Measurements from ENCODE around the gene GPRC5C. TPM values are rescaled to one million over a fixed set of nuclear protein-coding genes. Genes with fewer than 3 reads are reported as not detected.

The GPRC5C gene
- polyA plus RNA-seq, 1 donor from 2014 or later, result 12.8 TPM

- Histone ChIP-seq H3K4me3 (ENCODE audit: low read length) (no peak overlapping the region), H2AFZ (ENCODE audit: low read depth, low read length) (no peak overlapping the region), H3K9me2 (ENCODE audit: insufficient read depth, low read length) (no peaks in the 10 kb centered on the region), H4K20me1 (ENCODE audit: insufficient read depth) (no peaks in the 10 kb centered on the region), H3K79me2 (replicated peaks; ENCODE audit: insufficient read depth, low read length) (no peaks in the 10 kb centered on the region), H3K9me3 (ENCODE audit: low read length) (no peaks in the 10 kb centered on the region), H3K9ac (ENCODE audit: low read length) (no peak overlapping the region), H3F3A (ENCODE audit: insufficient read depth, low read length, poor library complexity, severe bottlenecking) (no peaks in the 10 kb centered on the region), H3K36me3 (ENCODE audit: insufficient read depth, low read length) (no peaks in the 10 kb centered on the region), H3K4me2 (ENCODE audit: low read length) (no peak overlapping the region), H3K27ac (ENCODE audit: low read length) (no peak overlapping the region), H3K27me3 (ENCODE audit: insufficient read depth, low read depth, low read length) (peaks cover 5% of the 10 kb centered on the region)
- TF ChIP-seq TAF1 (IDR thresholded peaks at IDR 0.05; ENCODE audit: low read depth) (no peak), SMC3 (conservative IDR thresholded peaks at IDR 0.05; ENCODE audit: poor library complexity) (no peak), EZH2 (IDR thresholded peaks at IDR 0.05; ENCODE audit: borderline replicate concordance, insufficient read depth, low read length, poor library complexity, severe bottlenecking) (no peak), MXI1 (conservative IDR thresholded peaks at IDR 0.05; ENCODE audit: poor library complexity, severe bottlenecking) (no peak), POLR2AphosphoS5 (IDR thresholded peaks at IDR 0.05) (no peak), EP300 (conservative IDR thresholded peaks at IDR 0.05; ENCODE audit: poor library complexity, severe bottlenecking) (no peak), REST (IDR thresholded peaks at IDR 0.05; ENCODE audit: borderline replicate concordance) (no peak), RAD21 (conservative IDR thresholded peaks at IDR 0.05) (no peak)
- TF ChIP-seq, protein P1, sequence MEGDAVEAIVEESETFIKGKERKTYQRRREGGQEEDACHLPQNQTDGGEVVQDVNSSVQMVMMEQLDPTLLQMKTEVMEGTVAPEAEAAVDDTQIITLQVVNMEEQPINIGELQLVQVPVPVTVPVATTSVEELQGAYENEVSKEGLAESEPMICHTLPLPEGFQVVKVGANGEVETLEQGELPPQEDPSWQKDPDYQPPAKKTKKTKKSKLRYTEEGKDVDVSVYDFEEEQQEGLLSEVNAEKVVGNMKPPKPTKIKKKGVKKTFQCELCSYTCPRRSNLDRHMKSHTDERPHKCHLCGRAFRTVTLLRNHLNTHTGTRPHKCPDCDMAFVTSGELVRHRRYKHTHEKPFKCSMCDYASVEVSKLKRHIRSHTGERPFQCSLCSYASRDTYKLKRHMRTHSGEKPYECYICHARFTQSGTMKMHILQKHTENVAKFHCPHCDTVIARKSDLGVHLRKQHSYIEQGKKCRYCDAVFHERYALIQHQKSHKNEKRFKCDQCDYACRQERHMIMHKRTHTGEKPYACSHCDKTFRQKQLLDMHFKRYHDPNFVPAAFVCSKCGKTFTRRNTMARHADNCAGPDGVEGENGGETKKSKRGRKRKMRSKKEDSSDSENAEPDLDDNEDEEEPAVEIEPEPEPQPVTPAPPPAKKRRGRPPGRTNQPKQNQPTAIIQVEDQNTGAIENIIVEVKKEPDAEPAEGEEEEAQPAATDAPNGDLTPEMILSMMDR (IDR thresholded peaks at IDR 0.05; ENCODE audit: poor library complexity, severe bottlenecking), result no peak
Measured at GRCh38 chr17:74455821-74456220, 23.9 kb downstream of the GPRC5C start.

GRCh38 chr17:74457146-74457819 lies 25.4 kb downstream of the GPRC5C start:
- Histone ChIP-seq H3K27ac (ENCODE audit: low read length) (no peak overlapping the region), H2AFZ (ENCODE audit: low read depth, low read length) (no peak overlapping the region), H3K36me3 (ENCODE audit: insufficient read depth, low read length) (no peaks in the 10 kb centered on the region), H3K79me2 (replicated peaks; ENCODE audit: insufficient read depth, low read length) (no peaks in the 10 kb centered on the region), H3K4me3 (ENCODE audit: low read length) (no peak overlapping the region), H3K9me2 (ENCODE audit: insufficient read depth, low read length) (no peaks in the 10 kb centered on the region), H3K4me2 (ENCODE audit: low read length) (no peak overlapping the region), H3F3A (ENCODE audit: insufficient read depth, low read length, poor library complexity, severe bottlenecking) (no peaks in the 10 kb centered on the region), H4K20me1 (ENCODE audit: insufficient read depth) (no peaks in the 10 kb centered on the region), H3K27me3 (ENCODE audit: insufficient read depth, low read depth, low read length) (peaks cover 5% of the 10 kb centered on the region), H3K9ac (ENCODE audit: low read length) (no peak overlapping the region), H3K9me3 (ENCODE audit: low read length) (no peaks in the 10 kb centered on the region)
- no peak for TF ChIP-seq POLR2AphosphoS5 (IDR thresholded peaks at IDR 0.05)
- TF ChIP-seq, protein P1 (IDR thresholded peaks at IDR 0.05; ENCODE audit: poor library complexity, severe bottlenecking), result peak; percentile 95
- peak; percentile 95 for TF ChIP-seq RAD21 (conservative IDR thresholded peaks at IDR 0.05)
- TF ChIP-seq TAF1 (IDR thresholded peaks at IDR 0.05; ENCODE audit: low read depth), result no peak
- peak; percentile 24 for TF ChIP-seq EP300 (conservative IDR thresholded peaks at IDR 0.05; ENCODE audit: poor library complexity, severe bottlenecking)
- TF ChIP-seq SMC3 (conservative IDR thresholded peaks at IDR 0.05; ENCODE audit: poor library complexity), result peak; percentile 96

All from neural cell (in vitro differentiated cells).